Tibial artery (tissue), 4 donors: ENCODE data around the gene IMMP2L.

Experiments used
- DNase-seq, 2 donors: peaks; one replicate each; pipeline ENCODE4 v3.0.0-alpha.2; 2019
- H3K27ac ChIP-seq, 2 donors: fragments of 200-600 bp; sonication (generic) in 1 of 2; 1 replicate in 1 of 2; 2 replicates in 1 of 2; pipeline ENCODE4 v1.5.1; 2018 to 2019; ENCODE audit warnings: mild to moderate bottlenecking in 1 of 2
- H3K27me3 ChIP-seq, 2 donors: fragments of 200-600 bp; sonication (generic) in 1 of 2; one replicate each; pipeline versions ENCODE4 v1.5.1 to v1.6.0; 2016 to 2019
- H3K36me3 ChIP-seq, 3 donors: fragments of 200-600 bp; sonication (generic) in 2 of 3; one replicate each; pipeline ENCODE4 v1.5.1; 2016 to 2019; ENCODE audit warnings: mild to moderate bottlenecking in 2 of 3
- H3K4me1 ChIP-seq, 4 donors: fragments of 200-600 bp; sonication (generic) in 2 of 4; 1 replicate in 3 of 4; 2 replicates in 1 of 4; pipeline ENCODE4 v1.5.1; 2016 to 2019
- H3K4me3 ChIP-seq, 2 donors: fragments of 200-600 bp; sonication (generic) in 1 of 2; 1 replicate in 1 of 2; 2 replicates in 1 of 2; pipeline ENCODE4 v1.5.1; 2018 to 2019; ENCODE audit warnings: mild to moderate bottlenecking in 2 of 2
- H3K9me3 ChIP-seq, 3 donors: fragments of 200-600 bp; sonication (generic) in 1 of 3; one replicate each; pipeline ENCODE4 v1.5.1; 2016 to 2019
- intact Hi-C: fragments of 100-400 bp; cut with DNase I; formaldehyde crosslinking; loops from one replicate; pipeline ENCODE4 v1.15.0; 2023; ENCODE audit warnings: low total_unique reads
- TF ChIP-seq, protein P1 (sequence below), 2 experiments: fragments of 200-600 bp in 1 of 2; fragments of 450-650 bp in 1 of 2; IDR thresholded peaks; one replicate each; pipeline ENCODE4 v1.5.1; 2017 to 2019; ENCODE audit warnings: antibody characterized with exemption in 2 of 2, mild to moderate bottlenecking in 1 of 2, moderate library complexity in 1 of 2

IMMP2L gene

DNA sequence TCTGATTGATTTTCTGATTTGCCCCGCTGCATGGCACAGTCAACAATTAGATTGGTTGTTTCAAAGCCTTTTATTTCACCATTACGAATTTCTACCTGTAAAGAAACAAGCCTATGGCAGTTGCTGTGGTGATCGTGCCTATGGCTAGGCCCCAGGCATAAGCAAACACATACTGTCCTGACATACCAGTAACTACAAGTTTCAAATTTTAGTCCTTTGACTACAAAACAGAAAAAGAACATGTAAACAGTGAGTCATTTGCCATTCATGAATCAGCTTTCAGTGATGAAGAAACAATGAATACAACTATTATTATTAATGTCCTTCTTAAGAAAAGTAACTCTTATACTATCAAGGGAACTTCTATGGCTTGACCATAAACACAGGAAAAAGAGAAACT lies 639.4 kb downstream of the IMMP2L start:
- no peaks in the 10 kb centered on the region for H3K27me3 ChIP-seq
- no peak for DNase-seq
- peak overlapping the region; percentile 10 to 38 for H3K27ac ChIP-seq
- intact Hi-C loops = no loop called here
- TF ChIP-seq, protein P1, sequence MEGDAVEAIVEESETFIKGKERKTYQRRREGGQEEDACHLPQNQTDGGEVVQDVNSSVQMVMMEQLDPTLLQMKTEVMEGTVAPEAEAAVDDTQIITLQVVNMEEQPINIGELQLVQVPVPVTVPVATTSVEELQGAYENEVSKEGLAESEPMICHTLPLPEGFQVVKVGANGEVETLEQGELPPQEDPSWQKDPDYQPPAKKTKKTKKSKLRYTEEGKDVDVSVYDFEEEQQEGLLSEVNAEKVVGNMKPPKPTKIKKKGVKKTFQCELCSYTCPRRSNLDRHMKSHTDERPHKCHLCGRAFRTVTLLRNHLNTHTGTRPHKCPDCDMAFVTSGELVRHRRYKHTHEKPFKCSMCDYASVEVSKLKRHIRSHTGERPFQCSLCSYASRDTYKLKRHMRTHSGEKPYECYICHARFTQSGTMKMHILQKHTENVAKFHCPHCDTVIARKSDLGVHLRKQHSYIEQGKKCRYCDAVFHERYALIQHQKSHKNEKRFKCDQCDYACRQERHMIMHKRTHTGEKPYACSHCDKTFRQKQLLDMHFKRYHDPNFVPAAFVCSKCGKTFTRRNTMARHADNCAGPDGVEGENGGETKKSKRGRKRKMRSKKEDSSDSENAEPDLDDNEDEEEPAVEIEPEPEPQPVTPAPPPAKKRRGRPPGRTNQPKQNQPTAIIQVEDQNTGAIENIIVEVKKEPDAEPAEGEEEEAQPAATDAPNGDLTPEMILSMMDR (IDR thresholded peaks at IDR 0.05) = no peak
- H3K36me3 ChIP-seq = no peaks in the 10 kb centered on the region
- H3K4me1 ChIP-seq = peaks cover 0 to 35% (median 9%) of the 10 kb centered on the region in 4 donors
- H3K4me3 ChIP-seq = no peak overlapping the region
- H3K9me3 ChIP-seq = no peaks in the 10 kb centered on the region

DNA sequence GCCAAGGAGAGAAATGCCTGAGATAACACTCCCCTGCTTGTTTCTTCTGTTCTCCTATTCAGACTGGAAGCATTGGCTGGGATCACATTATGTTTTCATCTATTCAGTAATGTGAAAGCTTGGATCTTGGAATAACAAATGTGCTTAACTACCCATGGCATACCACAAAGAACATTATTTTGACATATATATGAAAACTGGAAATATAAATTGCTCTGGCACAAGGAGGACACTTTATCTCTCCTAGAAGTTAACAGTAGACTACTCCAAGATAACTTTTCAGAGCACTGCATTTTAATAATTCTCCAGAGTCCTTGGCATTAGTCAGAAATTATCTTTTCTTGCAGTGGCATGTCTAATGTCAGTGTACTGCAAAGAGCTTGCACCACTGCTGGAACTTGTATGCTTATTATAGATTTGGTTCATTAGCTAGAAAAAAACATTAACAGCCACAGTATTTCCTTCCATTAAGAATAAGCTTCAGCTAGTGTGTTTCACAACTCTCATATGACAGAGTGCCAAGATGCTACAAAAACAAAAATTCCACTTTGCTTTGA lies 640.6 kb downstream of the IMMP2L start:
- Histone ChIP-seq H3K4me3 (no peak overlapping the region), H3K36me3 (no peaks in the 10 kb centered on the region), H3K27me3 (no peaks in the 10 kb centered on the region), H3K9me3 (no peaks in the 10 kb centered on the region), H3K4me1 (peaks cover 0 to 47% (median 11%) of the 10 kb centered on the region in 4 donors), H3K27ac (no peak overlapping the region)
- TF ChIP-seq, protein P1 (IDR thresholded peaks at IDR 0.05) = no peak
- DNase-seq = no peak
- intact Hi-C loops = no loop called here

DNA sequence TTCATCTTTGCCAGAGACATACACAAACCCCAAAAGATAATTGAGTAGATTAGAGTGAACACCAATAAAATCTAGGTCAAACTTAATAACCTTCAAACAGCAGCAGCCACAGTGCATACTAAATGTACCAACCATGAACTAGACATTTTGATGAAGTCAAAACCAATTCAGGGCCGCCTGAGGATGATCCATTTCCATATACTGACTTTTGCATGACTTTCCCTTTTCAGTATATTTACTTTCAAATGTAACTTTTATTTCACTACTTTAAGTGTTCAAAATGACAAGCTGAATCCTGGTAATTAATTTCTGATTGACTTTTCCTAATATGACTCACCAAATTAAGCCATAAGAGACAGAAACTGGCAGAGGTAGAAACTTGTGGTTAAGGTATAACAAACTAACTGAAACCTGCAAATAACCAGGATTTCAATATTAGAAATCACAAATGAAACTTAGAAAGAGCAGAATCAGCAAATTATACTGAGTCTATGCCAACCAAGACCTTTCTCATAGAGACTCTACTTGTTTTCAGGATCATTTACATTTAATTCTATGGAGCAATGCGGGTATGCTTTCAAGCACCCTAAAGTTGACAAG lies 643.2 kb downstream of the IMMP2L start:
- H3K27me3 ChIP-seq = no peaks in the 10 kb centered on the region
- H3K9me3 ChIP-seq = no peaks in the 10 kb centered on the region
- H3K36me3 ChIP-seq = no peaks in the 10 kb centered on the region
- DNase-seq = no peak
- intact Hi-C loops = no loop called here
- H3K27ac ChIP-seq = no peak overlapping the region
- H3K4me3 ChIP-seq = no peak overlapping the region
- H3K4me1 ChIP-seq = peaks cover 0 to 47% (median 11%) of the 10 kb centered on the region in 4 donors
- TF ChIP-seq, protein P1 (IDR thresholded peaks at IDR 0.05) = no peak

DNA sequence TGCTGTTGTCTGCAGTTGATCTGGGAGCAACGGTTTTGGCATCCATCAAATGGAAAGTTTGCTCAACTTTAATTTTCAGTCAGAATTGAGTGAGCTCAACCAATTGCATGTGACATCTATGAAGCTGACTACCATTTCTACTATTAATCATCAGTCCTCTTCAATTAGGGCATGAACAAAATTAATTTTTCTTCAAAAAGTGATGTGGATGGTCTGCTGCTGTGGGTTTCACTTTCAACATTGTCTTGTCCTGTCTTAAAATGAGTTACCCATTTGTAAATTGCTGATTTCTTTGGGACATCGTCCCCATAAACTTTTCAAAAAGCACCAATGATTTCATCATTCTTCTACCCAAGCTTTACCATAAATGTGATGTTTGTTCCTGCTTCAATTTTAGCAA lies 648.0 kb downstream of the IMMP2L start:
- DNase-seq = no peak
- peaks cover 0 to 12% (median 2%) of the 10 kb centered on the region in 4 donors for H3K4me1 ChIP-seq
- intact Hi-C loops = no loop called here
- H3K9me3 ChIP-seq = no peaks in the 10 kb centered on the region
- no peaks in the 10 kb centered on the region for H3K36me3 ChIP-seq
- H3K4me3 ChIP-seq = no peak overlapping the region
- no peak overlapping the region for H3K27ac ChIP-seq
- no peaks in the 10 kb centered on the region for H3K27me3 ChIP-seq
- TF ChIP-seq, protein P1 (IDR thresholded peaks at IDR 0.05) = no peak

DNA sequence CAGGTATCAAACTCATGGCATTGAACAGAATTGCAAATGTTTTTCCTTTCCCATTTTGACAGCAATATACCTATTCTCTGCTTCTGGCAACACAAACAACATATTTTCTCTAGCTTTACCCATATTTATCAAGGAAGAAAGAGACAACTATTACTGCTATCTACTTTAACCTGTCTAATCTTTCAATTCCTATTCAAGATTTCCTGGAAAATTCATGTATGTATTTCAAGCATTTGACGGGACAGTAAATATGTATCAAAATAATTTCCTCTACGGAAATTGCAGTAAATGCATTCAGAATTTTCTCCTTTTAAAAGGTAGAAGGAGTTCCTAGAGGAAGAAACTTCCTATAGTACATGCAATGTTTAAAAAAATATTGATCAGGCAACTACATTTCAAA lies 650.7 kb downstream of the IMMP2L start:
- H3K9me3 ChIP-seq = no peaks in the 10 kb centered on the region
- H3K4me3 ChIP-seq = no peak overlapping the region
- no peaks in the 10 kb centered on the region for H3K36me3 ChIP-seq
- H3K27ac ChIP-seq = no peak overlapping the region
- TF ChIP-seq, protein P1 (IDR thresholded peaks at IDR 0.05) = no peak
- no peaks in the 10 kb centered on the region for H3K27me3 ChIP-seq
- DNase-seq = no peak
- no peaks in the 10 kb centered on the region for H3K4me1 ChIP-seq
- intact Hi-C loops = no loop called here
